Transverse colon (tissue), 4 donors: Measurements from ENCODE around the gene BMAL1.

Experiments
- CTCF ChIP-seq, 5 experiments: fragments of 200-600 bp in 3 of 5; fragments of 450-650 bp in 2 of 5; sonication (generic) in 3 of 5; IDR thresholded peaks; 1 replicate in 2 of 5; 2 replicates in 3 of 5; pipeline ENCODE4 v1.5.1; 2016 to 2017; ENCODE audit warnings: antibody characterized with exemption in 5 of 5, inconsistent platforms in 3 of 5, mild to moderate bottlenecking in 2 of 5, moderate library complexity in 1 of 5
- EP300 ChIP-seq: sonication (generic); formaldehyde crosslinking; IDR thresholded peaks from one replicate; pipeline ENCODE4 v1.6.1; 2017; ENCODE audit warnings: antibody characterized with exemption, low read depth
- POLR2A ChIP-seq: fragments of 450-650 bp; IDR thresholded peaks from one replicate; pipeline ENCODE4 v1.6.1; 2016; ENCODE audit warnings: antibody characterized with exemption, mild to moderate bottlenecking, moderate library complexity
- POLR2AphosphoS5 ChIP-seq, 3 donors: sonication (generic); formaldehyde crosslinking; IDR thresholded peaks; one replicate each; pipeline ENCODE4 v1.6.1; 2016; ENCODE audit warnings: antibody characterized with exemption in 3 of 3

- no peak for TF ChIP-seq CTCF (IDR thresholded peaks at IDR 0.05)
- no peak for TF ChIP-seq EP300
- no peak for TF ChIP-seq POLR2AphosphoS5 (IDR thresholded peaks at IDR 0.05)
- no peak for TF ChIP-seq POLR2A
Observed at GRCh38 chr11:13278609-13279486, 1.3 kb downstream of the BMAL1 start.
